ENCODE data around the gene RABGGTB. TPM values are rescaled to one million over a fixed set of nuclear protein-coding genes. Genes with fewer than 3 reads are reported as not detected.
A peak's percentile ranks its signal among the peaks of the same experiment; 100 is the strongest.

RABGGTB gene
- total RNA-seq, 1 experiment from 2014 or later: 139 TPM

- H3K27me3 Mint-ChIP-seq (ENCODE audit: low read depth): no peaks in the 10 kb centered on the region; the same call in 1 of the 2 replicates
- H3K4me3 Mint-ChIP-seq: no peak overlapping the region
- peaks cover 89% of the 10 kb centered on the region for H3K36me3 Mint-ChIP-seq
- CTCF ChIA-PET: no interaction called here
- DNase-seq (ENCODE audit: low spot score) (no peak), ATAC-seq (no peak)
- no peaks in the 10 kb centered on the region for H3K9me3 Mint-ChIP-seq
- H3K27ac Mint-ChIP-seq: no peak overlapping the region
- POLR2A ChIA-PET: interaction anchor here (1.7 kb wide), 1 partner anchor 177 kb away, joined by 3 read pairs; no protein-coding TSS in a partner anchor
- H3K4me1 Mint-ChIP-seq: peaks cover 31% of the 10 kb centered on the region
- no peak for TF ChIP-seq SMAD3 (CRISPR knock-in tag; IDR thresholded peaks at IDR 0.05; ENCODE audit: borderline replicate concordance)
- no peak for TF ChIP-seq ZNF232 (CRISPR knock-in tag; IDR thresholded peaks at IDR 0.05)
- TF ChIP-seq PREB (CRISPR knock-in tag; IDR thresholded peaks at IDR 0.05; ENCODE audit: borderline replicate concordance): no peak
- TF ChIP-seq ETV6 (CRISPR knock-in tag; IDR thresholded peaks at IDR 0.05): no peak
- no peak for TF ChIP-seq ELF4 (CRISPR knock-in tag; IDR thresholded peaks at IDR 0.05; ENCODE audit: low read depth)
- no peak for TF ChIP-seq ZNF138 (CRISPR knock-in tag; conservative IDR thresholded peaks at IDR 0.05)
- TF ChIP-seq E2F5 (CRISPR knock-in tag; IDR thresholded peaks at IDR 0.05): no peak
- no peak for TF ChIP-seq CREM (CRISPR knock-in tag; IDR thresholded peaks at IDR 0.05)
- no peak for TF ChIP-seq GABPB1 (CRISPR knock-in tag; IDR thresholded peaks at IDR 0.05)
- no peak for TF ChIP-seq ZNF263 (CRISPR knock-in tag; IDR thresholded peaks at IDR 0.05; ENCODE audit: low read depth)
Observed at GRCh38 chr1:75792091-75792490, 6.0 kb downstream of the RABGGTB start.

GRCh38 chr1:75794382-75794781 is 8.3 kb downstream of the RABGGTB start:
- Mint-ChIP-seq H3K9me3 (no peaks in the 10 kb centered on the region), H3K36me3 (peaks cover 77% of the 10 kb centered on the region), H3K27ac (no peak overlapping the region), H3K4me1 (peaks cover 17% of the 10 kb centered on the region), H3K27me3 (ENCODE audit: low read depth) (no peaks in the 10 kb centered on the region; the same call in 1 of the 2 replicates), H3K4me3 (no peak overlapping the region)
- TF ChIP-seq AR (CRISPR knock-in tag; IDR thresholded peaks at IDR 0.05): no peak
- CTCF ChIA-PET: no interaction called here
- POLR2A ChIA-PET: interaction anchor here (1.6 kb wide), 1 partner anchor 8 kb away, joined by 6 read pairs; the partner anchor contains the start of gene RABGGTB
- DNase-seq (ENCODE audit: low spot score): no peak
- ATAC-seq: no peak

GRCh38 chr1:75795703-75796193 is 9.7 kb downstream of the RABGGTB start:
- H3K9me3 Mint-ChIP-seq: no peaks in the 10 kb centered on the region
- H3K27me3 Mint-ChIP-seq (ENCODE audit: low read depth): no peaks in the 10 kb centered on the region; the same call in 1 of the 2 replicates
- DNase-seq (ENCODE audit: low spot score) (no peak), ATAC-seq (peak; percentile 0; the same call in 1 of the 2 replicates)
- peaks cover 4% of the 10 kb centered on the region for H3K4me1 Mint-ChIP-seq
- 0 out of 2 replicates have a peak overlapping the region, but pooled peaks have one; percentile 33 for H3K27ac Mint-ChIP-seq
- ChIA-PET CTCF (no interaction called here), POLR2A (interaction anchor here (0.6 to 1.6 kb wide), 3 partner anchors 10 to 1957 kb away, joined by 3 to 6 read pairs (median 5); partner anchors contain the start of gene RABGGTB)
- no peak overlapping the region for H3K4me3 Mint-ChIP-seq
- peaks cover 63% of the 10 kb centered on the region for H3K36me3 Mint-ChIP-seq
- TF ChIP-seq NFE2L1 (CRISPR knock-in tag; IDR thresholded peaks at IDR 0.05) (no peak), ZNF281 (CRISPR knock-in tag; IDR thresholded peaks at IDR 0.05) (no peak), ELF4 (CRISPR knock-in tag; IDR thresholded peaks at IDR 0.05; ENCODE audit: low read depth) (no peak), NR3C1 (CRISPR knock-in tag; conservative IDR thresholded peaks at IDR 0.05; ENCODE audit: low read depth) (no peak), IRF1 (CRISPR knock-in tag; IDR thresholded peaks at IDR 0.05) (no peak), USF2 (CRISPR knock-in tag; IDR thresholded peaks at IDR 0.05) (no peak), ERG (CRISPR knock-in tag; IDR thresholded peaks at IDR 0.05) (no peak), ATF2 (CRISPR knock-in tag; IDR thresholded peaks at IDR 0.05; ENCODE audit: borderline replicate concordance, low read depth) (no peak), CREB1 (CRISPR knock-in tag; IDR thresholded peaks at IDR 0.05) (0 out of 2 replicates have a peak, but pooled peaks have one; percentile 32)

Data from WTC11 (cell line).